HepG2 (cell line): ENCODE data around the gene SCGB3A2. TPM values are rescaled to one million over a fixed set of nuclear protein-coding genes. Genes with fewer than 3 reads are reported as not detected.

Experiments used
- ATAC-seq: fragments of 200-7000 bp; cut with Tn5 transposase; 3 replicates; pipeline ENCODE4 v1.9.1; 2020; ENCODE audit warnings: mild to moderate bottlenecking, moderate library complexity
- BruUV-seq: library from RNA; stranded (reverse); fragments of 400-500 nt; replicated peaks from 2 replicates; lab custom pipeline; 2021; lab: Mats Ljungman, UMichigan
- CTCF ChIA-PET: fragments of 300-600 bp; formaldehyde crosslinking; extraction: SDS; loops from one replicate; lab custom pipeline; 2021; ENCODE audit warnings: low total read pairs, inconsistent platforms, low intra/inter-chr PET ratio; lab: Yijun Ruan, JAX
- POLR2A ChIA-PET: fragments of 350-600 bp; sonication (Branson Sonifier 250); formaldehyde crosslinking; loops from one replicate; lab custom pipeline; 2020; ENCODE audit warnings: antibody characterized with exemption, inconsistent platforms; lab: Yijun Ruan, JAX
- DNase-seq: peaks from one replicate; pipeline ENCODE4 v3.0.0-alpha.2; 2015; ENCODE audit warnings: low spot score
- FAIRE-seq: peaks from 3 replicates; lab custom pipeline; 2011; peaks lifted over from hg19 to GRCh38; lab: Jason Lieb, UNC
- H2AFZ ChIP-seq: one replicate; pipeline ENCODE4 v1.6.1; 2011; ENCODE audit warnings: low read length, inconsistent platforms
- H3K27ac ChIP-seq: fragments of 300-600 bp; 3 replicates; pipeline ENCODE4 v1.8.0; 2011; ENCODE audit warnings: mixed run types, mild to moderate bottlenecking, mixed read lengths, low read length, inconsistent platforms; ENCODE audit not compliant: insufficient read depth; ENCODE audit errors: extremely low read length
- H3K27me3 ChIP-seq, 2 experiments: fragments of 200-600 bp in 1 of 2; 2 replicates in 1 of 2; 3 replicates in 1 of 2; pipeline versions ENCODE4 v1.6.0 to v1.8.0; 2011; ENCODE audit warnings: low read length in 2 of 2, mild to moderate bottlenecking in 2 of 2, moderate library complexity in 2 of 2, inconsistent platforms in 1 of 2; ENCODE audit not compliant: insufficient read depth in 2 of 2, control insufficient read depth in 1 of 2
- H3K36me3 ChIP-seq, 2 experiments: fragments of 200-600 bp in 1 of 2; replicated peaks in 1 of 2; 2 replicates in 1 of 2; 3 replicates in 1 of 2; pipeline versions ENCODE4 v1.5.1 to v1.8.0; 2011; ENCODE audit warnings: low read length in 2 of 2, inconsistent platforms in 1 of 2; ENCODE audit not compliant: insufficient read depth in 2 of 2, control insufficient read depth in 1 of 2
- H3K4me1 ChIP-seq: 2 replicates; pipeline ENCODE4 v1.5.1; 2012; ENCODE audit warnings: low read length, inconsistent platforms; ENCODE audit not compliant: insufficient read depth
- H3K4me2 ChIP-seq: 2 replicates; pipeline ENCODE4 v1.6.0; 2011; ENCODE audit warnings: low read depth, low read length, inconsistent platforms
- H3K4me3 ChIP-seq, 3 experiments: fragments of 200-600 bp in 1 of 3; sonication (generic), shearing (Covaris generic) in 1 of 3; replicated peaks in 1 of 3; 2 replicates each; pipeline ENCODE4 v1.5.1; 2011 to 2016; ENCODE audit warnings: low read length in 3 of 3, inconsistent platforms in 2 of 3, low read depth in 2 of 3, mild to moderate bottlenecking in 2 of 3, control low read depth in 1 of 3, mixed read lengths in 1 of 3; ENCODE audit not compliant: insufficient read depth in 1 of 3
- H3K79me2 ChIP-seq: one replicate; pipeline ENCODE4 v1.6.1; 2011; ENCODE audit warnings: low read length, inconsistent platforms; ENCODE audit not compliant: insufficient read depth
- H3K9ac ChIP-seq: 2 replicates; pipeline ENCODE4 v1.6.0; 2011; ENCODE audit warnings: mild to moderate bottlenecking, low read depth, low read length, inconsistent platforms; ENCODE audit not compliant: insufficient read depth
- H3K9me3 ChIP-seq: 2 replicates; pipeline ENCODE4 v1.5.1; 2012; ENCODE audit warnings: mild to moderate bottlenecking, low read length
- H4K20me1 ChIP-seq: 2 replicates; pipeline ENCODE4 v1.6.0; 2011; ENCODE audit warnings: inconsistent platforms, mild to moderate bottlenecking, low read length, moderate library complexity; ENCODE audit not compliant: insufficient read depth
- FOXK2 ChIP-seq: fragments of 450-650 bp; IDR thresholded peaks from 2 replicates; pipeline ENCODE4 v1.6.1; 2016
- LBX2 ChIP-seq: sonication (generic); formaldehyde crosslinking; IDR thresholded peaks from 2 replicates; pipeline ENCODE4 v1.5.0; 2020; ENCODE audit warnings: missing genetic modification reagents, mild to moderate bottlenecking, borderline replicate concordance
- TEAD2 ChIP-seq: sonication (generic); formaldehyde crosslinking; IDR thresholded peaks from 2 replicates; pipeline ENCODE4 v1.9.0; 2021; ENCODE audit warnings: missing genetic modification reagents
- XRCC5 ChIP-seq: fragments of 200-400 bp; formaldehyde crosslinking; optimal IDR thresholded peaks from 2 replicates; pipeline ENCODE3; 2017; ENCODE audit warnings: mild to moderate bottlenecking, low read length
- ZBTB39 ChIP-seq: sonication (generic); formaldehyde crosslinking; IDR thresholded peaks from 2 replicates; pipeline ENCODE4 v1.5.0; 2020; ENCODE audit warnings: missing genetic modification reagents
- ZNF143 ChIP-seq: sonication (generic); formaldehyde crosslinking; IDR thresholded peaks from 2 replicates; pipeline ENCODE4 v1.4.0; 2020; ENCODE audit warnings: missing genetic modification reagents
- ZNF432 ChIP-seq: sonication (generic); formaldehyde crosslinking; IDR thresholded peaks from 2 replicates; pipeline ENCODE4 v1.5.0; 2020; ENCODE audit warnings: missing genetic modification reagents, mild to moderate bottlenecking, borderline replicate concordance
- ZNF614 ChIP-seq: IDR thresholded peaks from 2 replicates; pipeline ENCODE4 v1.6.1; 2018; ENCODE audit warnings: missing biosample characterization, missing genetic modification reagents, inconsistent platforms, borderline replicate concordance
- ZSCAN25 ChIP-seq: sonication (generic); formaldehyde crosslinking; IDR thresholded peaks from 2 replicates; pipeline ENCODE4 v1.8.0; 2022; ENCODE audit warnings: mild to moderate bottlenecking, missing genetic modification reagents
- WGBS: methylation state at CpG from one replicate; pipeline ENCODE4 v1.1.6; 2017; ENCODE audit warnings: low lambda C conversion rate; 5-methylcytosine and 5-hydroxymethylcytosine counted together
- in situ Hi-C: cut with HindIII; loops from 2 replicates; pipeline ENCODE4 v1.10.0; 2017; ENCODE audit warnings: low pct_unique_long_range_greater_than_20kb; ENCODE audit not compliant: extremely low pct_ligation_motif_present
- intact Hi-C: fragments of 100-400 bp; cut with micrococcal nuclease; formaldehyde crosslinking; loops from one replicate; pipeline ENCODE4 v1.10.0; 2022; ENCODE audit not compliant: unreplicated experiment
- polyA plus RNA-seq, 8 experiments: library from polyadenylated mRNA; depleted of rRNA in 3 of 8; stranded (reverse) in 7 of 8; unstranded in 1 of 8; fragments of >200 nt; fragmentation: Illumina TruSeq in 4 of 8; extraction: Trizol in 4 of 8; gene quantifications; 2 replicates each; pipeline versions ENCODE4 v1.2.1 to v1.2.3, GENCODE V29; 2011 to 2016; ENCODE audit warnings: low read depth in 4 of 8, missing spikeins in 1 of 8, mixed read lengths in 1 of 8; ENCODE audit not compliant: insufficient read depth in 1 of 8
- total RNA-seq, 5 experiments: library from RNA; depleted of rRNA; stranded (reverse); fragments of >200 nt; fragmentation: Illumina TruSeq; extraction: Trizol; gene quantifications; 2 replicates each; pipeline ENCODE4 v1.2.3, GENCODE V29; 2016; ENCODE audit warnings: low read depth in 1 of 5

SCGB3A2 gene
- total and polyA plus RNA-seq, 2 of the 13 experiments (the other 11 are each of a cell fraction or from before 2014, with no cell fraction given) = not detected

- TF ChIP-seq ZNF614 (CRISPR knock-in tag) (no peak), ZBTB39 (no peak), ZNF432 (CRISPR knock-in tag) (no peak), ZNF143 (CRISPR knock-in tag) (no peak), FOXK2 (no peak)
These were observed 42.0 kb downstream of the SCGB3A2 start (continued) for GRCh38 chr5:147920420-147921030.

- in situ Hi-C loops = no loop called here
- Histone ChIP-seq H2AFZ (no peak overlapping the region), H3K27me3 (no peaks in the 10 kb centered on the region), H3K4me2 (no peak overlapping the region), H3K4me3 (no peak overlapping the region), H3K27ac (no peak overlapping the region), H3K79me2 (no peaks in the 10 kb centered on the region), H3K4me1 (no peaks in the 10 kb centered on the region), H4K20me1 (no peaks in the 10 kb centered on the region), H3K9me3 (no peaks in the 10 kb centered on the region), H3K36me3 (no peaks in the 10 kb centered on the region), H3K9ac (no peak overlapping the region)
- FAIRE-seq (no peak), DNase-seq (no peak), ATAC-seq (no peak)
- no TSS peak for BruUV-seq
- TF ChIP-seq XRCC5 = no peak
- TF ChIP-seq TEAD2 = no peak
- no peak for TF ChIP-seq LBX2 (CRISPR knock-in tag)
- no peak for TF ChIP-seq ZSCAN25 (CRISPR knock-in tag)
- intact Hi-C loops = no loop called here
- WGBS = 37% methylated on average over 2 of the region's 2 CpGs
- ChIA-PET CTCF (no interaction called here), POLR2A (no interaction called here)
These were observed 42.6 kb downstream of the SCGB3A2 start for GRCh38 chr5:147921136-147921535.
